Measurements from ENCODE around the gene ARF1.

GRCh38 chr1:228123505-228123904, 41.0 kb downstream of the ARF1 start:
- TF ChIP-seq POLR2A (IDR thresholded peaks at IDR 0.05; ENCODE audit: control extremely low read depth in 1 of 2, low read depth in 2 of 2, low read length in 2 of 2) (no peak), USF2 (IDR thresholded peaks at IDR 0.05; ENCODE audit: low read length) (no peak), PHF8 (conservative IDR thresholded peaks at IDR 0.05; ENCODE audit: low read depth, low read length) (no peak), JUN (IDR thresholded peaks at IDR 0.05; ENCODE audit: low read depth, low read length) (no peak), ATF2 (IDR thresholded peaks at IDR 0.05; ENCODE audit: low read length) (no peak), KDM5A (IDR thresholded peaks at IDR 0.05; ENCODE audit: low read length) (no peak), CBX5 (IDR thresholded peaks at IDR 0.05; ENCODE audit: low read depth, low read length) (no peak), TAF1 (IDR thresholded peaks at IDR 0.05; ENCODE audit: low read depth, low read length) (no peak), MAFK (IDR thresholded peaks at IDR 0.05; ENCODE audit: low read depth, low read length) (no peak), ASH2L (IDR thresholded peaks at IDR 0.05; ENCODE audit: low read length) (no peak), RBBP5 (IDR thresholded peaks at IDR 0.05; ENCODE audit: borderline replicate concordance, low read depth, low read length) (no peak), CTCF (IDR thresholded peaks at IDR 0.05; ENCODE audit: control extremely low read depth in 1 of 3, insufficient read depth in 1 of 3, low read depth in 1 of 3, low read length in 3 of 3) (no peak), RFX5 (IDR thresholded peaks at IDR 0.05; ENCODE audit: borderline replicate concordance, low read depth, low read length) (no peak), ATF3 (IDR thresholded peaks at IDR 0.05; ENCODE audit: insufficient read depth, low read depth, low read length) (no peak)
